ENCODE data around the gene IQGAP2. TPM values are rescaled to one million over a fixed set of nuclear protein-coding genes. Genes with fewer than 3 reads are reported as not detected.

Gene IQGAP2
- total and polyA plus RNA-seq, 2 donors: 20.7 to 33.3 TPM

- H3K4me3 ChIP-seq (ENCODE audit: low read length in 2 of 2): no peak overlapping the region
- no peaks in the 10 kb centered on the region for H3K36me3 ChIP-seq (ENCODE audit: control insufficient read depth in 2 of 2, insufficient read depth in 2 of 2, low read length in 1 of 2)
- 74% methylated on average over 6 of the region's 6 CpGs for WGBS
- H3K27ac ChIP-seq (ENCODE audit: low read depth in 1 of 2, low read length in 1 of 2): peak overlapping the region in 1 of 2 donors; percentile 52
- H3K27me3 ChIP-seq (ENCODE audit: control insufficient read depth in 2 of 2, insufficient read depth in 1 of 2, low read length in 1 of 2): no peaks in the 10 kb centered on the region
- no peaks in the 10 kb centered on the region for H3K9me3 ChIP-seq (ENCODE audit: control insufficient read depth in 2 of 2, insufficient read depth in 1 of 2, low read length in 1 of 2)
- H3K4me1 ChIP-seq (ENCODE audit: control insufficient read depth in 2 of 2, insufficient read depth in 2 of 2, low read length in 2 of 2): peaks cover 3 to 38% of the 10 kb centered on the region in 2 donors
- DNase-seq (ENCODE audit: low read depth in 6 of 9, low spot score in 9 of 9): no peak
These were observed 139.2 kb downstream of the IQGAP2 start for GRCh38 chr5:76542241-76542640.

GRCh38 chr5:76542887-76543690 is 140.0 kb downstream of the IQGAP2 start:
- WGBS: 9% methylated on average over 13 of the region's 13 CpGs
- H3K36me3 ChIP-seq (ENCODE audit: control insufficient read depth in 2 of 2, insufficient read depth in 2 of 2, low read length in 1 of 2): no peaks in the 10 kb centered on the region
- no peak overlapping the region for H3K4me3 ChIP-seq (ENCODE audit: low read length in 2 of 2)
- no peaks in the 10 kb centered on the region for H3K27me3 ChIP-seq (ENCODE audit: control insufficient read depth in 2 of 2, insufficient read depth in 1 of 2, low read length in 1 of 2)
- H3K9me3 ChIP-seq (ENCODE audit: control insufficient read depth in 2 of 2, insufficient read depth in 1 of 2, low read length in 1 of 2): no peaks in the 10 kb centered on the region
- H3K4me1 ChIP-seq (ENCODE audit: control insufficient read depth in 2 of 2, insufficient read depth in 2 of 2, low read length in 2 of 2): peaks cover 3 to 44% of the 10 kb centered on the region in 2 donors
- H3K27ac ChIP-seq (ENCODE audit: low read depth in 1 of 2, low read length in 1 of 2): peak overlapping the region; percentile 52 to 64
- peak in 4 of 9 donors; percentile 10 to 50 (median 24) for DNase-seq (ENCODE audit: low read depth in 6 of 9, low spot score in 9 of 9)

- no peaks in the 10 kb centered on the region for H3K27me3 ChIP-seq (ENCODE audit: control insufficient read depth in 2 of 2, insufficient read depth in 1 of 2, low read length in 1 of 2)
- H3K4me1 ChIP-seq (ENCODE audit: control insufficient read depth in 2 of 2, insufficient read depth in 2 of 2, low read length in 2 of 2): peaks cover 3 to 43% of the 10 kb centered on the region in 2 donors
- H3K4me3 ChIP-seq (ENCODE audit: low read length in 2 of 2): no peak overlapping the region
- H3K27ac ChIP-seq (ENCODE audit: low read depth in 1 of 2, low read length in 1 of 2): peak overlapping the region in 1 of 2 donors; percentile 39
- no peaks in the 10 kb centered on the region for H3K9me3 ChIP-seq (ENCODE audit: control insufficient read depth in 2 of 2, insufficient read depth in 1 of 2, low read length in 1 of 2)
- 41% methylated on average over 4 of the region's 4 CpGs for WGBS
- peak in 4 of 9 donors; percentile 18 to 58 (median 36) for DNase-seq (ENCODE audit: low read depth in 6 of 9, low spot score in 9 of 9)
- H3K36me3 ChIP-seq (ENCODE audit: control insufficient read depth in 2 of 2, insufficient read depth in 2 of 2, low read length in 1 of 2): no peaks in the 10 kb centered on the region
These were observed 141.3 kb downstream of the IQGAP2 start for GRCh38 chr5:76544268-76544926.

- WGBS: 89% methylated on average over 4 of the region's 4 CpGs
- Histone ChIP-seq H3K27me3 (ENCODE audit: control insufficient read depth in 2 of 2, insufficient read depth in 1 of 2, low read length in 1 of 2) (no peaks in the 10 kb centered on the region), H3K4me1 (ENCODE audit: control insufficient read depth in 2 of 2, insufficient read depth in 2 of 2, low read length in 2 of 2) (peaks cover 3 to 43% of the 10 kb centered on the region in 2 donors)
These were observed 142.1 kb downstream of the IQGAP2 start for GRCh38 chr5:76545184-76545583.

GRCh38 chr5:76546497-76547102 is 143.5 kb downstream of the IQGAP2 start:
- peak overlapping the region; percentile 61 to 70 for H3K27ac ChIP-seq (ENCODE audit: low read depth in 1 of 2, low read length in 1 of 2)
- H3K4me3 ChIP-seq (ENCODE audit: low read length in 2 of 2): no peak overlapping the region
- peak in 1 of 9 donors; percentile 16 for DNase-seq (ENCODE audit: low read depth in 6 of 9, low spot score in 9 of 9)
- no peaks in the 10 kb centered on the region for H3K27me3 ChIP-seq (ENCODE audit: control insufficient read depth in 2 of 2, insufficient read depth in 1 of 2, low read length in 1 of 2)
- H3K36me3 ChIP-seq (ENCODE audit: control insufficient read depth in 2 of 2, insufficient read depth in 2 of 2, low read length in 1 of 2): no peaks in the 10 kb centered on the region
- H3K9me3 ChIP-seq (ENCODE audit: control insufficient read depth in 2 of 2, insufficient read depth in 1 of 2, low read length in 1 of 2): no peaks in the 10 kb centered on the region
- peaks cover 3 to 43% of the 10 kb centered on the region in 2 donors for H3K4me1 ChIP-seq (ENCODE audit: control insufficient read depth in 2 of 2, insufficient read depth in 2 of 2, low read length in 2 of 2)
- WGBS: 66% methylated on average over 8 of the region's 8 CpGs

More at GRCh38 chr5:76545184-76545583, 142.1 kb downstream of the IQGAP2 start:
- Histone ChIP-seq H3K27ac (ENCODE audit: low read depth in 1 of 2, low read length in 1 of 2) (no peak overlapping the region), H3K9me3 (ENCODE audit: control insufficient read depth in 2 of 2, insufficient read depth in 1 of 2, low read length in 1 of 2) (no peaks in the 10 kb centered on the region), H3K36me3 (ENCODE audit: control insufficient read depth in 2 of 2, insufficient read depth in 2 of 2, low read length in 1 of 2) (no peaks in the 10 kb centered on the region), H3K4me3 (ENCODE audit: low read length in 2 of 2) (no peak overlapping the region)
- no peak for DNase-seq (ENCODE audit: low read depth in 6 of 9, low spot score in 9 of 9)

- Histone ChIP-seq H3K9me3 (ENCODE audit: control insufficient read depth in 2 of 2, insufficient read depth in 1 of 2, low read length in 1 of 2) (no peaks in the 10 kb centered on the region), H3K27me3 (ENCODE audit: control insufficient read depth in 2 of 2, insufficient read depth in 1 of 2, low read length in 1 of 2) (no peaks in the 10 kb centered on the region), H3K4me3 (ENCODE audit: low read length in 2 of 2) (no peak overlapping the region), H3K4me1 (ENCODE audit: control insufficient read depth in 2 of 2, insufficient read depth in 2 of 2, low read length in 2 of 2) (peaks cover 3 to 39% of the 10 kb centered on the region in 2 donors), H3K36me3 (ENCODE audit: control insufficient read depth in 2 of 2, insufficient read depth in 2 of 2, low read length in 1 of 2) (no peaks in the 10 kb centered on the region), H3K27ac (ENCODE audit: low read depth in 1 of 2, low read length in 1 of 2) (peak overlapping the region; percentile 70 to 71)
- WGBS: 2% methylated on average over 4 of the region's 4 CpGs
- DNase-seq (ENCODE audit: low read depth in 6 of 9, low spot score in 9 of 9): peak in 8 of 9 donors; percentile 39 to 85 (median 56)
These were observed 144.3 kb downstream of the IQGAP2 start for GRCh38 chr5:76547242-76547890.

- Histone ChIP-seq H3K36me3 (ENCODE audit: control insufficient read depth in 2 of 2, insufficient read depth in 2 of 2, low read length in 1 of 2) (no peaks in the 10 kb centered on the region), H3K9me3 (ENCODE audit: control insufficient read depth in 2 of 2, insufficient read depth in 1 of 2, low read length in 1 of 2) (no peaks in the 10 kb centered on the region), H3K27me3 (ENCODE audit: control insufficient read depth in 2 of 2, insufficient read depth in 1 of 2, low read length in 1 of 2) (no peaks in the 10 kb centered on the region), H3K27ac (ENCODE audit: low read depth in 1 of 2, low read length in 1 of 2) (peak overlapping the region; percentile 70 to 71), H3K4me1 (ENCODE audit: control insufficient read depth in 2 of 2, insufficient read depth in 2 of 2, low read length in 2 of 2) (peaks cover 3 to 36% of the 10 kb centered on the region in 2 donors), H3K4me3 (ENCODE audit: low read length in 2 of 2) (no peak overlapping the region)
- 87% methylated on average over 3 of the region's 3 CpGs for WGBS
- DNase-seq (ENCODE audit: low read depth in 6 of 9, low spot score in 9 of 9): no peak
These were observed 144.9 kb downstream of the IQGAP2 start for GRCh38 chr5:76547891-76548524.

GRCh38 chr5:76548525-76549229 is 145.6 kb downstream of the IQGAP2 start:
- H3K36me3 ChIP-seq (ENCODE audit: control insufficient read depth in 2 of 2, insufficient read depth in 2 of 2, low read length in 1 of 2): no peaks in the 10 kb centered on the region
- no peak for DNase-seq (ENCODE audit: low read depth in 6 of 9, low spot score in 9 of 9)
- peaks cover 0 to 29% of the 10 kb centered on the region in 2 donors for H3K4me1 ChIP-seq (ENCODE audit: control insufficient read depth in 2 of 2, insufficient read depth in 2 of 2, low read length in 2 of 2)
- no peaks in the 10 kb centered on the region for H3K9me3 ChIP-seq (ENCODE audit: control insufficient read depth in 2 of 2, insufficient read depth in 1 of 2, low read length in 1 of 2)
- H3K4me3 ChIP-seq (ENCODE audit: low read length in 2 of 2): no peak overlapping the region
- H3K27ac ChIP-seq (ENCODE audit: low read depth in 1 of 2, low read length in 1 of 2): no peak overlapping the region
- 96% methylated on average over 3 of the region's 3 CpGs for WGBS
- H3K27me3 ChIP-seq (ENCODE audit: control insufficient read depth in 2 of 2, insufficient read depth in 1 of 2, low read length in 1 of 2): no peaks in the 10 kb centered on the region

All from thymus (tissue), 11 donors.